Right kidney (tissue), 1 donor: ENCODE measurements around the gene CACNA1C.

Source experiments
- DNase-seq: peaks from one replicate; pipeline ENCODE4 v3.0.0-alpha.2; 2016

CACNA1C gene

DNA sequence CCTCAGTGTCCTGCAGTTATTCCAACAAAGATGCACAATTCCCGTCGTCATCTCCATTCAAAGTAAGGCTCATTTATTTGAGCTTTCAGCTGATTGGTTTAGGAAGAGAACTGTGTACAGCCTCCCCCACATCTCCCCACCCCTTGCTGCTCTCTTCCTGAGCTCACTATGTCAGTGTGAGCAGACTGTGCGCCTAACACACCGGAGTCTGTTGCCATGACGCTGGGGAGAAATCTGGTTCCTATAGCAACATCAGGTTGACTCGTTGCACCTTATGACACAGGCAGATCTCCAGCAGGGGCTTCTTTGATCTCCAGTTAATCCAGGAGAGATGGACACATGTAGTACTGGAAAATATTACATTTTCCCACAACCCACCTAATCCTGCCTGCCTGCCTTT is 319.4 kb downstream of the CACNA1C start:
- DNase-seq: no peak

DNA sequence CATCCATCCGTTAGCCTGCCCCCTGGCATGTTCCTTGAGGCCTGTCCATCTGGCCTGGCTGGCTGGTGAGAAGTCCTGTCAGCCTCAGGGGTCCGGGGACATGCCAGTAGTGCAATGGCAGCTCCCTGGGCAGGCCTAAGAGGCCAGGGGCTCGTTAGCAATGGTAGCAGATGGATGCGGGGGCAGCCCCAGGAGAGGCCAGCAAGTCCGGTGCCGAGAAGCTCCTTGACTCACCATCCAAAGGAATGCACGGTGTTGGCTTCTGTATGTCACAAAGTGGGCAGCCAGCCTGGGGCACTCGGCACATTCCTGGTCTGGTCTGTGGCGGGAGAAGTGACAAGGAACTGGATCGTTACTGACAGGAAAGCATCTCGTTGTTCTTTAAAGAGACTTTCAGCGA is 319.9 kb downstream of the CACNA1C start:
- no peak for DNase-seq

DNA sequence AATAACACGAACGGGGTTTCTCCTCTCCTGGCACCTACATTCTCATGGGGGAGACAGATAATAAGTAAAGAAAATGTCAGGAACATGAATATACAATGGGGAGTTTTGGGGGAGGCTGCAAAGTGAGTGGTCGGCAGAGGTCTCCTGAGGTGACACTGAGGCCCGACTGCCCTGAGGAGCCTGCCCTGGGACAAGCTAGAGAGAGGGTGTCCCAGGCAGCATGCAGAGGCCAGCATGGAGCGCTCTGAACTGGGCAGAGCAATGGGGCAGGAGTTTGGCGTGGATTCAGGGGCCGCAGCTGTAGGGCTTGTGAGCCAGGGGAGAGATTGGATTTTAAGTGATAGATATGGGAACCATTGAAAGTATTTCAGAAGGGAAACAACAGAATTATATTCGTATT is 320.5 kb downstream of the CACNA1C start:
- no peak for DNase-seq

DNA sequence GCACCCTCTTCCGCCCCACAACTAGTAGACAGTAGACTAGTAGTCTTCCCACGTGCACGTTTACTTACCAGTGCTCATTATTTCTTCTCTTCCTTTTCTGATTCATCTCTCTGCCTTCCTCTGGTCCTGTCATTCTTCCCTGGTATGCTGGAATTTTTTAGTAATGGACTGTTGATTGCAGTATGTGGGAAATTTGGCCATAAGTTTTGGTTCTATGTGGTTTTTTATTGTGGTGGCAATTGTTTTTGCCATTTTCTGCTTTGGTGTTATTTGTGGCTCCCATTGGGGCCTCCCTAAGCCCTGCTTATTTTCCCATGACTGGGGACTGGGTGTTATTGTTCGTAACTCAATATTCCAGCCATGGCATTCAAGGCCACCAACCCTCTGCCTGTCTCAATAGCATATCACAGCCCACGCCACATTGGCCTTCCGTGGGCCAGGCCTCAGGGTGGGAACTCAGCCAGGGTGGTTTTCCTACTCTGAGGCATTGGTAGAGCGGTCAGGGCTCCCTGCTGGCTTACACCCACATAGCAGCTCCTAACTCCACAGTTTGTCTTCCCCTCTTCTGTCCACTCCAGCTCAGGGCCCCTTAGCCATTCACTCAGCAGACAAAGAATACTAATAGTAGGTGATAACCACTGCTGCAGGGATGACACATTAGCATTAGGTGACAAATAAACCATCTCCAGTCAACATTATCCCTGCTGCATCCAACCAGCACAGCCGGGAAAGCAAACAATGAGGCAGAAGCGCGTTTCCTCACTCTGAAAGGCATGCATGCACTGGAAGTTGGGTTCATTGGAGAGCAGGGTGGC is 321.5 kb downstream of the CACNA1C start:
- no peak for DNase-seq

DNA sequence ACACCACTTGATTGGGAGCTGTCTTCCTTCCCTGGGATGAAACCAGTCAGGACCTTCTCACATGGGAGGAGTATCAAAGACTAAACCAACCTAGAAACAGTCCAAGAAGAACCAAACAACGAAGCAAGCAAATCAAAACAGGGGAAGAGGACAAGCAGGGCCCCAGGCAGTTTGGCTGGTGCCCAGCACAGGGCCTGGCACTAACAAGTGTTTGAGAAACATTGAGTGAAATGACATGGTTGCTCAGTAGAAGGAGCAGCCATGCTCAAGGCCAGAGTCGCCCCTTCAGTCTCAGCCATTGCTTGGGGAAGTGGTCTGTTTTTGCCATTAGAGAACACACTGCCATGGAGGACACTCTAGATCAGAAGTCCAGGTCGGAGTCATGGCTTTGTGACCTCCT is 323.1 kb downstream of the CACNA1C start:
- no peak for DNase-seq

DNA sequence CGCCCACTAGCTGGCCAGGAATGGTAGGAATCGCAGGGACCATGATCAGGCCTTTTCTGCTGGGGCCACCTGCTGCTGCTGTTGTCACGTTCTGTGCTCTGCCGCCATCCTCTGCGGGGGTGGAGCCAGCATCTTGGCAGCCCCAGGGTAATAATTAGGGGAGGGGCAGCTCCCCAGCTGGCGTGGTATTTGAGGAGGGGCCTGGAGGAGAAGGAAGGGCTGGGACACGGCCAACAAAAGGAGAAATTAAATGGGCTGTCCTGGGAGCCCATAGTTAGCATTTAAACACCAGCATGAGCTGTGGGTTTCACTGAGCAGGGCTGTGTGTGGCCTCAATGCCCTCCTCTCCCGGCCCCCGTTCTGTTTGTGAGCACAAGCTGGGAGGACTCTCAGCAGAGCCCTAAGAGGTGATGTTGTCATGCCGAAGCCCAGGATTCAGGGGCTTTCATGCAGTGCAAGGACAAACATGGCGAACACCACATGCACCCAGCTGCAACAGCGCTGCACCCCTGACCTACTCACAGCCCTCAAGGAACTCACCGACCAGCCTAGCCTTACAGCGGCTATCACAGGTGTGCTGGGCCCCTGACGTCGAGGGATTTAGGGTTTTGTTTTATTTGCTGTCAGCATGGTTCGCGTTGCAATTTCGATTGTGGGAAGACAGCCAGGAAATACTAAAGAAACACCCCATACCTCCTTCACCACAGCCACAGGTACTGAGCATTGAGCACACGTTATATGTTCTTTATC is 324.3 kb downstream of the CACNA1C start:
- no peak for DNase-seq

DNA sequence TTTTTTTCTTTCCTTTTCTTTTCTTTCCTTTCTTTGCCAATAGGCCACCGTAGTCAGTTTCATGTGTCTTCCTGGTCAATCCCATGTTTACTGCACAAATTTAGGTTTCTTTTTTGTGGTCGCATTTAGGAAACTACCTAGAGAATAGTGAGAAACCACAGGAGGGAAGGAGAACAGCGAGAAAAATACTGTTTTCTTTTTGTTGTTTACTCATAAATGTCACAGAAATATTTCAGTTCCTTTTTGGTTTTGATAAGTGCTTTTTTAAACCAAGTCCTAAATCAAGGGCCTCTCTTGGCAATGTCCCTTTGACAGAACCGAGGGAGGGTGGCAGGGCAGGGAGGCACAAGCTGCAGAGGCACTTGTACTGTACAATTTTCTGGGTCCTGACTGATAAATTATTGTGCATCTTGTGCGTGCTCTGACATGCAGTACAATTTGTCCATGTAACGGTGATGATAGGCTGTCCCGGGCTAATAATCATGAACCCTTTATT is 326.1 kb downstream of the CACNA1C start:
- no peak for DNase-seq

DNA sequence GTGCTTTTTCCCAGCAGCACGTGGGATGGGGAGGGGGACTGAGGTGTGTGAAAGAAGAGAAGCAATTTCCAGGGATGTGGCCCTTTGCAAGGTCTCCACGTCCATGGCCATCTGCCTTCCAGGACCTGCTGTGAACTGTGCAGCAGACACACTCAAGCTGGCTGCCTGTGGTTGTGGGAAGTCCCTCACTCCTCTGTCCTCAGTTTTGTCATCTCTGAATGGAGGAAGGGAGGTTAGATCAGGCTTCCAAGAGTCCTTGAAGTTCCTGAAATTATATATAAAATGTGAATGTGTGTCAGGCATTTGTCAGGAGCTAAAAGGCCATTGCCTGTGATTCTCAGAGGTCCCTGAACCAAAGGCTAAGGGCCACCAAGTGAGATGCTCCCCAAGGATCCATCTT is 328.2 kb downstream of the CACNA1C start:
- no peak for DNase-seq

DNA sequence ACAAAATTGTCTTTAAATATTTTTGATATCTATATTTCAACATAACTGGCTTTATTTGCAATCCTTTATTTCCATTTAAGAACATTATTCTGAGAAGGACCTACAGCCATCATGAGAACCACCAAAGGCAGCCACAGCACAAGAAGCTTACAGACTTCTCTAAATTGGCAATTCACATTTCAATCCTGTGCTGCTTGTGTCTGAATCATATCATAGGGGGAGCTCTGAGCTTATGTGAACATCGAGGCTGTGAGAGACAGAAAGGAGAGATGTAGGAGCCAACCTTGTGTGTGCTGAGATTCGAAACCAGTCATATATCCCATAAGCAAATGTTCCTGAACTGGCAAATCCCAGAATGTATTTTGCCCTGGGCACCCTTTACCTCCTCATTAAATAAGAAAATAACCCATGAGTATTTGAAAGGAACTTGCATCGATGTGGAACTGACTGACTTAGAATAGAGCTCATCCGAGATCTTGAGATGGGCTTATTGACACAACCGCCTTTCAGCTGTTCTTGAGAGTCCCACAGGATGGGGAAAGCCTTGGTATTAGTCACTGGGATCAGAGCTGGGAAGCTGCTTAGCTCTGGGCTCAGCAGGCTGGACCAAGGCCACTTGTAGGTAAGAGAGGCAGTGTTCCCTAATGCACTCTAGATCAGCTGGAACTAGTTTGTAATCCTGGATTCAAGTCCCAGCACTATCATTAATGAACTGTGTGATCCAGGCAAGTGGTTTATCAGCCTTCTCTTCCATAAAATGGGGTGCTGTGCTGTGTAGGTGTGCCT is 329.8 kb downstream of the CACNA1C start:
- DNase-seq: no peak

DNA sequence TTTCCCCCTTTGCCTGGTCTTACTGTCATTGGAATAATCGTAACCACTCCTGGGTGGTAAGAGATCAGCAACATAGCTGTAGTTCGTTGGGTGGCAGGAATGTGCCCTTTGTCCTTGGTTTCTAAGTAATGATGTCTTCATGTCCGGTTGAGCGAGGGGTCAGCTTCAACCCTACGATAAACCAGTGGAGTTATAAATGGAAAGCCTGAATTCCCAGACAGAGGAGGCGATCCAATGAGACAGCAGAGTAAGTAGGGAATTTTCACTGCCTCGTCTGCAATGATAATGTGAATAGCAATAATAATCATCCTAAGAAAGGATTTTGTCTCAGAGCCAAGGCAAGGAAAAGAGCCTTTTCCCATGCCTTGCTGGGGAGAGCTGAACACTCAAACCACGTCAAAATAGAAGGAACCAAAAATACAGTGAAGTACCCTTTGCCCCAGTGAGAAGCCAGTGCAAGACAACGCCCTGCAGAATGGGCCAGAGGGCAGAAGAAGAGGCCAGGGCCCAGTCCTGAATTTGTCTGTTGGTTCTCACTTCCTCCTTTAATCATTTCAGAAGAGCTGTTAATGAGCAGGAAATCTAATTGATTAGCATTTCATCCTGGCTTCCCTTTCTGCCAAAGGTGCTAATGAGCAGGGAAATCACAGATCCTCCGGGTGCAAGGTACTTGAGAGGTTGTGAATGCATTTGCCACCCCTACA is 330.7 kb downstream of the CACNA1C start:
- no peak for DNase-seq

DNA sequence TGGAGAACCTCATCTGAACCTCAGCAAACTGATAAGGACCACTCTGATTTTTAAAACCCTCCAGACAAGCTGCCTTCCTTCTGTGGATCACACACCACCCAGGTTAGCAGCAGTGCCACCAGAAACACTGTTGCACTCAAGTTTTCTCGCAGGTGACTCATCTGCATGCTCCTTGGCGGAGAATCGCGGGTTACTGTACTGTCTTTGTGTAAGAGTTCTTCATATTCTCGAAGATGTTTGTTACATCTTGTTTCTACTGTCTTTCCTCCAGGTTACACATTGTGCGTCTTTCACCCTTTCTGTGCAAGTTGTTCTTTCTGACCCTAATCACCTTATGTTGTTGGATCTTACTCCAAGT is 331.2 kb downstream of the CACNA1C start:
- DNase-seq: no peak

DNA sequence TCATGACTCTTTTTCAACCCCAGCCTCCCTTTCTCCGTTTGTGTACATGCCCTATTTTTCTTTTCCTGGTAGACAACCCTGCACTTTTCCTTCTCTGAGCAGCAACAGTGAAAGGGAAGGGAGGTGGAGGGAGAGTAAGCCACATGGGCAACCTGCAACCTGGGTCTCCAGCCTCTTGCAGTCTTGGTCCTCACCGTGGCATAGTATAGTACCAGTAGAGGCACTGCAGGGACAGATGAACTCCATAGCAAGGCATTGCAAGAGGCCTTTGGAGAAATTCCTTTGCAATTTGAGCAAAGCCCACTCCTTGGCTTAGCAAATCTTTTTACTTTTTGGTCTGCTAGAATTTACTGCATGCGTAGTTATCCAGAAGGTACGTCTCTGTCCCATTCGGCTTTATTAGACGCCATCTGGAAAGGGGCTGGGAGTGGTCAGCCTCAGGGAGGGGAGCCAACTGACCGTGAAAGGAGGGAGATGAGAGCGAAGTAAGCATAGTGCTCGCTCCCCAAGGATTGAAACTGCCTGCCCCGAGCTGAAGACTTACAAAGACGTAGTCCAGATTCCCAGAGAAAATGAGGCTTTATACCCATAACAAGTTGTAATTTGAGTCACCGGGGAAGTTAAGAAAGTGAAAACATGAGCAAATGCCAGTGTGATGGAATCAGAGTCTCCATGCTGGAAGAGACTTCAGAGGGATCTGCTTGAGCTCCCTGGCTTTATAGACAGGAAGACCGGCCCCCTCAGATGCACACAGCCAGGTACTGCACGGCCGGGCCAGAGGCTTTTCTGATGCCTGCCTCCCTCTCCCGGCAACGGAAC is 332.0 kb downstream of the CACNA1C start:
- DNase-seq: peak; percentile 38

DNA sequence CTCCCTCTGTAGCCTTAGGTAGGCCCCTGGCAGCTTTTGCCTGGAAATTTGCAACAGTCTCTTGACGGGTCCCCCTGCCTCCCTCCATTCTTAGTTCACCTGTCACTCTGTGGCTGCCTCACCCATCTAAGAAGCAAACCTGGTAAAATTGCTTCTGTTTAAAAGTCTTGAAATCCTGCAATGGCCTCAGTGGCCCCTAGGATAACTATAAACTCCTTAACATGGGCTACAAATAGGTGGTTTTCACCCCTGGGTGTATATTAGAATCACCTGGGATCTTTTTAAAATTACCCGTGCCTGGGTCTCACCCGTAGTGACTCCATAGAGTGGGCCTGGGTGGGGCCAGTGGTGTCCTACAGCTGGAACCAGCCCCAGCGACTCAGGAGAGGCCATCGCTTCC is 332.7 kb downstream of the CACNA1C start:
- DNase-seq: no peak

DNA sequence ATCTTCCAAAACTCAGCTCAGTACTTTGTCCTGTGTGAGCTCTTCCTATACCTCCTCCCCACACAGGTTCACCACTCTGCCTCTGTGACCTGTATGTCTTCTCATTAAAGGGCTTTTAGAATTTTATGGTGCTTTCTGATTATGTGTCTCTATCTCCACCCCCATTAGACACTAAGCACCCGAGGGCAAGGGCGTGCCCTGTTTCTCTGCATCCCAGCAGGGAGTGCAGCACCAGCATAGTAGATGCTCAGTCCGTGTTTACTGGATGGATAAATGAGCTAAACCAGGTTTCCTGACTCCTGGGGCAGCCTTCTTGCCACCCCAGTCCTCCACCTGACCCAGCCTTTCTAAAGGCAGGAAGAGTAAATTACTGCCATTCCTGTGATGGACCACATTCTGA is 333.8 kb downstream of the CACNA1C start:
- DNase-seq: no peak

DNA sequence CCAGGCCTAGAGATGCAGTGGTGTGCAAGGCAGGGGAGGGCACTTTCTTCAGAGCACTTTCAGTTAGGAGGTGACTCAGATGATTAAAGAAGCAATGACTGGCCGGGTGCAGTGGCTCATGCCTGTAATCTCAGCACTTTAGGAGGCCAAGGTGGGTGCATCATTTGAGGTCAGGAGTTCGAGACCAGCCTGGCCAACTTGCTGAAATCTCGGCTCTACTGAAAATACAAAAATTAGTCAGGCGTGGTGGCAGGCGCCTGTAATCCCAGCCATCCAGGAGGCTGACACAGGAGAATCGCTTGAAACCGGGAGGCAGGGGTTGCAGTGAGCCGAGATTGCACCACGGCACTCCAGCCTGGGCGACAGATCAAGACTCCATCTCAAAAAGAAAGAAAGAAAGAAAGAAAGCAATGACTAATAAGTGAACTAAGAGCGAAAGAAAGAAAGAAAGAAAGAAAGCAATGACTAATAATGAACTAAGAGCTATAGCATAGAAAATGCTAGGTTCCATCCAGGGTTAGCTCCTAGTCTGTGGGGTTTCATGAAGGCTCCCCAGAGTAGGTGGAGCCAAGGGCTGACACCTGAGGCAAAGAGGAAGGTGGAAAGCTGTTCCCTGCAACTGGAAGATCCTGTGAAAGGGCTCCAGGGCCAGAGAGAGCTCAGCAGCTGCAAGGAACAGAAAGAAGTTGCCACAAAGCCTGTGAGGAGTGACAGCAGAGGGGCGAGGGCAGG is 334.5 kb downstream of the CACNA1C start:
- DNase-seq: no peak

DNA sequence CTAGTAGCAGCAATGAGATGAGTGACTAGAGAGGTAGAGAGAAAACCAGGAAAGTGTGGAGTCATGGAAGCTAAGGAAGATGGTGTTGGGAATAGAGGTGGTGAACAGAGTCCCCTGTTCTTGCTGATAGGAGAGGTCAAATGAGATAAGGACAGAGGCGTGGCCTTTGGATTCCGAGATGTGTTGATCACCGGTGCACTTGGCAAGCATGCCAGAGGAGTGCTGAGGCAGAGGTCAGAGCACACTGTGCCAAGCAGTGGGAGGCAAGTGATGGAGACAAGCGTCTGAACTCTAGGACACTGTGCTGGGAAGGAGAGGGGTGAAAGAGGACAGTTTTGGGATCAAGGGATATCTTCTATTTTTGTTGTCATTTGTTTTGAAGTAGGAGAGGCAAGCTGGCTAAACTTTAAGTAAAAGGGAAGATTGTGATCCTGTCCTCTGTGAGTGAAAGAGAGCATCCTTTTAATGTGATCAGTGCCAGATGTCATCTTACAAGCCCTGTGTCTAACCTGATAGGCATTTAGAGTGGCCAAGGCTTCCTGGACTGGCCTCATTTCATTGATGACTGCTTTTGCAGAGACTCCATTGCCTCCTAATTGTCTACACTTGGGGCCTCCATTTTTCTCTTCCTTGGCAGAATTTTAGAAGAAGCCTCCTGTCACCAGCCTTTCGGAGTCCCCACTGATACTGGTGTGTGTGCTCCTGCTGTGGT is 336.4 kb downstream of the CACNA1C start:
- DNase-seq: no peak

DNA sequence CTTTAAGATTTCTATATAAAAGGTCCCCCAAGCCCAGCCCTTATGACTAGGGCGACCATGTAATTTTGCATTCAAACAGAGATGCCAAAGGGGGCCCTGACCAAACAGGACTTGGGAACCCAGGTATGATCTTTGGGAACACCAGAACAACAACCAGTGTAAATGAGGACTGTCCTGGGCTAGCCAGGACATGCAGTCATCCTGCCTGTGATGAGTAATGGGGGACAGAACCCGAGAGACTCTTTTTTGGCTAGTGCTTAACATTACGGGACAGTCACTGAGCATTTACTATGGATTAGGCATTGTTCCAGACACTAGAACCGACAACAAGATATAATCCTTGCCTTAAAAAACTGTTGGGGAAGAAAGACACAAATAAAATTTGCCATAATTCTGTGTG is 337.3 kb downstream of the CACNA1C start:
- no peak for DNase-seq

DNA sequence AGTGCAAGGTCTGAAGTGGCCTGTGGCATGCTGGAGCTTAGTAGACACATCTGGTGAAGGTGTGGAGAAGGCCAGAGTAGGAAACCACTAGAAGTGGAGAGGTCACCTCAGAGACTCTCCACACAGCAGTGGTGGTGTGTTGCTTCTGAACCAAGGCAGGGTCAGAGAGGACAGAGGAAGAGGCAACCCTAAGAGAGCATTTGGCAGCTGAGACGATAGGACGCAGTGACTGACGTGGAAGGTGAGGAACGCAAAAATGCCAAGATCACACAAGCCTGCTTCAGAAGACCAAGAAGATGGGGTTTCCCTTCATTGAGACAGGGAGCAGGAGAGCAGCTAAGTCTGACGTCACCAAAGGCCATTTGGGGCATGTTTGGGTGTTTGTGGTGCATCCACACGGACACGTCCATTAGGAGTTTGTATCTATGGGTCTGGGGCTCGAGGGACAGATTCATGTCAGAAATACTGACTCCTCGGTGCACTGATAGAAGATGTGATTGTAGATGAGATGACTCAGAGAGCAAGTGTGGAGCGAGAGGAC is 338.1 kb downstream of the CACNA1C start:
- no peak for DNase-seq

DNA sequence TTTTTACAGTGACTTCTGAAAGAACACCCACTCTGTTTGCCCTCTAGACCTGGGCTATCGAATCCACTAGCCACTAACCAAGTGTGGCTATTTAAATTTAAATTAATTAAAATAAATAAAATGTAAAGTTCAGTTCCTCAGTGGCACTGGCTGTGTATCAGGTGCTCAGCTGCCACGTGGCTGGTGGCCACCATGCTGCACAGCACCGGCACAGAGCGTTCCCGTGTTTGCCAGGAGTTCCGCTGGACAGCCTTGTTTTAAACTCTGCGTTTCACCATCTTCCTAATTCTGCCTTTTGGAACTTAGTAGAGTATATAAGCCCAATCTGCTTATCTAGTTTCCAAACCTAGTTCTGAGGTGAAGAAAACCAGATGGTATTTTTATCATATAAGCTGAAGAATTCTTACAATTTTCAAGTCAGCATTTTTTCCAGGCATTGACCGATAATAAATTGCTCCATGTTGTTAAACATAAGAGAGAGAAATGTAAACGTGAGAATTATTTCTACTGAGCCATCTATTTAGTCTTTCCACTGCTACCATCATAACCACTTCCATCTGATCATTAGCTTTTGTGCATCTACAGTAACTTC is 339.0 kb downstream of the CACNA1C start:
- DNase-seq: no peak
